Neural progenitor cell (in vitro differentiated cells): ENCODE results near the gene UBR3. TPM values are rescaled to one million over a fixed set of nuclear protein-coding genes. Genes with fewer than 3 reads are reported as not detected.

ENCODE experiments used
- DNase-seq: peaks from one replicate; pipeline ENCODE4 v3.0.0-alpha.2; 2016; ENCODE audit warnings: low spot score
- H2AFZ ChIP-seq: fragments of 200-600 bp; sonication (generic); replicated peaks from 2 replicates; pipeline ENCODE4 v1.6.1; 2016; ENCODE audit warnings: antibody characterized with exemption
- H3F3A ChIP-seq: fragments of 200-600 bp; sonication (generic); 2 replicates; pipeline ENCODE4 v1.6.1; 2016; ENCODE audit warnings: antibody characterized with exemption, low read depth
- H3K27ac ChIP-seq: fragments of 200-600 bp; sonication (generic); 2 replicates; pipeline ENCODE4 v1.5.1; 2016; ENCODE audit warnings: mild to moderate bottlenecking
- H3K27me3 ChIP-seq: fragments of 200-600 bp; sonication (generic); 2 replicates; pipeline ENCODE4 v1.6.1; 2016; ENCODE audit warnings: mild to moderate bottlenecking, moderate library complexity
- H3K36me3 ChIP-seq: fragments of 200-600 bp; sonication (generic); 2 replicates; pipeline ENCODE4 v1.5.1; 2016
- H3K4me1 ChIP-seq: fragments of 200-600 bp; sonication (generic); 2 replicates; pipeline ENCODE4 v1.6.1; 2016; ENCODE audit warnings: mixed run types
- H3K4me2 ChIP-seq: fragments of 200-600 bp; sonication (generic); 2 replicates; pipeline ENCODE4 v1.6.1; 2016
- H3K4me3 ChIP-seq: fragments of 200-600 bp; sonication (generic); 2 replicates; pipeline ENCODE4 v1.5.1; 2016
- H3K79me2 ChIP-seq: fragments of 200-600 bp; sonication (generic); 2 replicates; pipeline ENCODE4 v1.6.1; 2016; ENCODE audit warnings: low read depth
- H3K9ac ChIP-seq: fragments of 200-600 bp; sonication (generic); 2 replicates; pipeline ENCODE4 v1.6.1; 2016
- H3K9me3 ChIP-seq: fragments of 200-600 bp; sonication (generic); 2 replicates; pipeline ENCODE4 v1.5.1; 2016; ENCODE audit warnings: low read depth
- H4K20me1 ChIP-seq: fragments of 200-600 bp; sonication (generic); 2 replicates; pipeline ENCODE4 v1.6.1; 2016; ENCODE audit warnings: low read depth
- H3K27ac Mint-ChIP-seq: 3 replicates; pipeline ENCODE4 v1.8.0; 2021; ENCODE audit warnings: mixed read lengths
- H3K27me3 Mint-ChIP-seq: 2 replicates; pipeline ENCODE4 v1.8.0; 2022; ENCODE audit warnings: low read depth, mild to moderate bottlenecking, inconsistent platforms, moderate library complexity, mixed read lengths; ENCODE audit not compliant: insufficient read depth
- H3K36me3 Mint-ChIP-seq: 3 replicates; pipeline ENCODE4 v1.8.0; 2021; ENCODE audit warnings: mixed read lengths
- H3K4me1 Mint-ChIP-seq: 3 replicates; pipeline ENCODE4 v1.8.0; 2021; ENCODE audit warnings: mixed read lengths
- H3K4me3 Mint-ChIP-seq: 3 replicates; pipeline ENCODE4 v1.8.0; 2021; ENCODE audit warnings: mild to moderate bottlenecking, moderate library complexity, mixed read lengths
- H3K9me3 Mint-ChIP-seq: 3 replicates; pipeline ENCODE4 v1.8.0; 2020; ENCODE audit warnings: mixed read lengths
- EZH2 ChIP-seq: fragments of 200-600 bp; sonication (generic); IDR thresholded peaks from 2 replicates; pipeline ENCODE4 v1.6.1; 2017; ENCODE audit warnings: antibody characterized with exemption, mild to moderate bottlenecking, moderate library complexity
- EZH2phosphoT487 ChIP-seq: fragments of 200-600 bp; sonication (generic); IDR thresholded peaks from 2 replicates; pipeline ENCODE4 v1.6.1; 2017; ENCODE audit warnings: antibody characterized with exemption
- total RNA-seq: library from RNA; depleted of rRNA; stranded (reverse); fragments of >200 nt; gene quantifications from 2 replicates; pipeline ENCODE4 v1.2.3, GENCODE V29; 2015; ENCODE audit warnings: low replicate concordance
- TF ChIP-seq, protein P1 (sequence below): fragments of 200-600 bp; sonication (generic); IDR thresholded peaks from 2 replicates; pipeline ENCODE4 v1.5.1; 2017; ENCODE audit warnings: antibody characterized with exemption, mild to moderate bottlenecking

The UBR3 gene
- total RNA-seq, 1 donor from 2014 or later, result 31.7 TPM

DNA sequence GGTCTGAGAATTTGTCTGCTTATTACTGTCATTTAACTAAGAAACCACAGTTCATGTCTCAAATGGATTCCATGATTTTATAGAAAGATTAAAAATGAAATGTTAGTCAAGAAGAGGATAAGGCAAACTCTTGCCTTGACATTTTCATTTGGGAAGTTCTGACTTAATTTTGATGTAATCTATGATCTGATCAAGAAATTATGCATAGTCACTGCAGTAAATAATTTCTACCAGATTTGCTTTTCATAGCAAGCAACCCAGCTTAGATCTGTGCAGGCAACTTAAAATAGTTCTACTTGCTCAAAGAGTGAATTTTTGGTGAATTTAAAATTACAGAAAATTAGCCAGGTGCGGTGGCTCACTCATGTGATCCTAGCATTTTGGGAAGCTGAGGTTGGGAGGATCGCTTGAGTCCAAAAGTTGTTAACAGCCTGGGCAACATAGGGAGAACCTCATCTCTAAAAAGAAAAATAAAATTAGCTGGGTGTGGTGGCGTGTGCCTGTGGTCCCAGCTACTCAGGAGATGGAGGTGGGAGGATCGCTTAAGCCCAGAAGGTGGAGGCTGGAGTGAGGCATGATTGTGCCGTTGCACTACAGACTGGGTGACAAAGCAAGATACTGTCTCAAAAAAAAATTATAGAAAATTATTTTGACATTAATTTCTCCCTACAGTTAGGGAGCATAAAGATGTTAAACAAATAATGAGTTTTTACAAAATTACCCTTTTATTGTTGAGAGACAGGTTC, 192.0 kb downstream of the UBR3 start:
- H3K9ac ChIP-seq, result no peak overlapping the region
- no peaks in the 10 kb centered on the region for H3K9me3 ChIP-seq
- H3K36me3 Mint-ChIP-seq, result peaks cover 4% of the 10 kb centered on the region
- H3K27me3 ChIP-seq, result no peaks in the 10 kb centered on the region
- no peaks in the 10 kb centered on the region for H3K27me3 Mint-ChIP-seq
- H3K36me3 ChIP-seq, result peaks cover 4% of the 10 kb centered on the region
- H3K79me2 ChIP-seq, result no peaks in the 10 kb centered on the region
- no peak overlapping the region for H3K4me3 Mint-ChIP-seq
- no peaks in the 10 kb centered on the region for H3K9me3 Mint-ChIP-seq
- no peak overlapping the region for H3K27ac Mint-ChIP-seq
- no peak overlapping the region for H3K4me2 ChIP-seq
- H4K20me1 ChIP-seq, result no peaks in the 10 kb centered on the region
- H3K27ac ChIP-seq, result no peak overlapping the region
- no peaks in the 10 kb centered on the region for H3F3A ChIP-seq
- peaks cover 2% of the 10 kb centered on the region for H3K4me1 Mint-ChIP-seq
- no peak overlapping the region for H3K4me3 ChIP-seq
- H2AFZ ChIP-seq, result no peak overlapping the region
- TF ChIP-seq, protein P1, sequence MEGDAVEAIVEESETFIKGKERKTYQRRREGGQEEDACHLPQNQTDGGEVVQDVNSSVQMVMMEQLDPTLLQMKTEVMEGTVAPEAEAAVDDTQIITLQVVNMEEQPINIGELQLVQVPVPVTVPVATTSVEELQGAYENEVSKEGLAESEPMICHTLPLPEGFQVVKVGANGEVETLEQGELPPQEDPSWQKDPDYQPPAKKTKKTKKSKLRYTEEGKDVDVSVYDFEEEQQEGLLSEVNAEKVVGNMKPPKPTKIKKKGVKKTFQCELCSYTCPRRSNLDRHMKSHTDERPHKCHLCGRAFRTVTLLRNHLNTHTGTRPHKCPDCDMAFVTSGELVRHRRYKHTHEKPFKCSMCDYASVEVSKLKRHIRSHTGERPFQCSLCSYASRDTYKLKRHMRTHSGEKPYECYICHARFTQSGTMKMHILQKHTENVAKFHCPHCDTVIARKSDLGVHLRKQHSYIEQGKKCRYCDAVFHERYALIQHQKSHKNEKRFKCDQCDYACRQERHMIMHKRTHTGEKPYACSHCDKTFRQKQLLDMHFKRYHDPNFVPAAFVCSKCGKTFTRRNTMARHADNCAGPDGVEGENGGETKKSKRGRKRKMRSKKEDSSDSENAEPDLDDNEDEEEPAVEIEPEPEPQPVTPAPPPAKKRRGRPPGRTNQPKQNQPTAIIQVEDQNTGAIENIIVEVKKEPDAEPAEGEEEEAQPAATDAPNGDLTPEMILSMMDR, result no peak
- TF ChIP-seq EZH2, result no peak
- TF ChIP-seq EZH2phosphoT487, result no peak
- no peak for DNase-seq
- peaks cover 3% of the 10 kb centered on the region for H3K4me1 ChIP-seq

DNA sequence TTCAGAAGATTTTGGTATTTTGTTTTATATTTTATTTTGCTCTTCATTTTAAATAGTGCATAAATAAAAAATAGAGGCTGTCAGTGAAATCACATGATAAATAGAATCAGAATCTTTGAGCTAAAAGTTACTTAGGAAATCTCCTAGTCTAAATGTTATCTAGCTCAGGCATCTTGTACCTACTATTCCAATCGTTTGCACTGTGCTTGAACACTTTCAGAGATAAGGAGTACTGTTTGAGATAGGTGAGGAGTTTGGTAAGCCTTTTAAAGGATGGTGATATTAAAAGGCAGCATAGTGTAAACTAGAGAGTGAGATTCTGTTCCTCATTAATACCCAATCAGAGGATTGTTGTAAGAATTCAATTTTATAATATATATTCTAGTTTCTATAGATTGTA, 193.5 kb downstream of the UBR3 start:
- no peaks in the 10 kb centered on the region for H3K79me2 ChIP-seq
- Mint-ChIP-seq H3K4me1 (peaks cover 2% of the 10 kb centered on the region), H3K27ac (no peak overlapping the region), H3K36me3 (peaks cover 4% of the 10 kb centered on the region), H3K9me3 (no peaks in the 10 kb centered on the region), H3K4me3 (no peak overlapping the region), H3K27me3 (no peaks in the 10 kb centered on the region)
- H3K4me1 ChIP-seq, result no peaks in the 10 kb centered on the region
- H4K20me1 ChIP-seq, result no peaks in the 10 kb centered on the region
- H3K4me3 ChIP-seq, result no peak overlapping the region
- H3K27ac ChIP-seq, result no peak overlapping the region
- no peak overlapping the region for H3K4me2 ChIP-seq
- DNase-seq, result no peak
- no peaks in the 10 kb centered on the region for H3K9me3 ChIP-seq
- no peaks in the 10 kb centered on the region for H3K36me3 ChIP-seq
- no peaks in the 10 kb centered on the region for H3F3A ChIP-seq
- TF ChIP-seq EZH2 (no peak), EZH2phosphoT487 (no peak)
- TF ChIP-seq, protein P1, result no peak
- H3K9ac ChIP-seq, result no peak overlapping the region
- no peak overlapping the region for H2AFZ ChIP-seq
- H3K27me3 ChIP-seq, result no peaks in the 10 kb centered on the region

DNA sequence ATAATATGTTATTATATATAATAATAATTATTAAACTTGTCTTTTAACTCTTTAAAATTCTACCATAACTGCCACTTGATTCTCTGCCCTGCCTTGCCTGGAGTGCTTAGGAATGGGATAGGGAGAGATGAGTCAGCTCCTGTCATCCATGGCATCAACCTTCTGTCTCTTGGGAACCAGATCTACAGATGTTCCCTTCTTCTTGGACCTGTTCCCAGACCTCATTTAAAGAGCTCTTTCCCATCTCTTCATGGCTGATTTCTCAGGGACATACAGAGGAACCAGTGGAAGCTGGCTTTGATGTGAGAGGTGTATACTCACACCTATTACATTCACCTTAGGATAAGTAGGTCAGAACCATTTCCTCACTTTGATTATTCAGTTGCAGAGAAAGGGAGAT, 195.4 kb downstream of the UBR3 start:
- H3K4me3 Mint-ChIP-seq, result no peak overlapping the region
- H3K4me1 Mint-ChIP-seq, result peaks cover 5% of the 10 kb centered on the region

More for the DNA sequence above, 195.4 kb downstream of the UBR3 start:
- Histone ChIP-seq H3K27me3 (no peaks in the 10 kb centered on the region), H3K27ac (no peak overlapping the region), H3K4me3 (no peak overlapping the region), H3K9me3 (no peaks in the 10 kb centered on the region), H2AFZ (no peak overlapping the region), H3K4me1 (no peaks in the 10 kb centered on the region), H3K4me2 (no peak overlapping the region), H3F3A (no peaks in the 10 kb centered on the region), H3K9ac (no peak overlapping the region), H3K79me2 (no peaks in the 10 kb centered on the region), H3K36me3 (no peaks in the 10 kb centered on the region), H4K20me1 (no peaks in the 10 kb centered on the region)
- DNase-seq, result no peak
- H3K9me3 Mint-ChIP-seq, result no peaks in the 10 kb centered on the region
- H3K27ac Mint-ChIP-seq, result no peak overlapping the region
- TF ChIP-seq EZH2phosphoT487 (no peak), EZH2 (no peak)
- TF ChIP-seq, protein P1, result no peak
- H3K27me3 Mint-ChIP-seq, result no peaks in the 10 kb centered on the region
- H3K36me3 Mint-ChIP-seq, result peaks cover 4% of the 10 kb centered on the region
